ENCODE measurements around the gene NUP188.

DNA sequence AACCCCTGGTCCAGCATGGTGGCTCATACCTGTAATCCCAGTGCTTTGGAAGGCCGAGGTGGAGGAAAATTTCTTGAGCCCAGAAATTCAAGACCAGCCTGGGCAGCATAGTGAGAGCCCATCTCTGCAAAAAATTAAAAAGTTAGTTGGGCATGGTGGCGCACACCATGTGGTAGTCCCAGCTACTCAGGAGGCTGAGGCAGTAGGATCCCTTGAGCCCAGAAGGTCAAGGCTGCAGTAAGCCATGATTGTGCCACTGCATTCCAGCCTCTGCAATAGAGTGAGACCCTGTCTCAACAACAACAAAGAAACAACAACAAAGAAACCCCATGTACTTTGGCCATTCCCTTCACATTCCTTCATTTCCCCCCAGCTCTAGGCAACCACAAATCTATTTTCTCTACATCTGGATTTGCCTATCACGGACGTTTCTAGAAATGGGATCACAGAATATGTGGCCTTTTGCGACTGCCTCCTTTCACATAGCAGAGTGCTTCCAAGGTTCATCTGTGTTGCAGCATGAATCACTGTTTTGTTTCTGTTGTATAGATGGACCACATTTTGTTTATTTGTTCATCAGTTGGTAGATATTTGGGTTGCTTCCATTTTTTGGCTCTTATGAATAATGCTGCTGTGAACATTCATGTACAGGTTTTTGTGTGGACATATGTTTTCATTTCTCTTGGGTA, 106.8 kb downstream of the NUP188 start:
- no peak for TF ChIP-seq POLR2AphosphoS5 (IDR thresholded peaks at IDR 0.05; ENCODE audit: insufficient read depth, low read depth, low read length)
- TF ChIP-seq, protein P1, sequence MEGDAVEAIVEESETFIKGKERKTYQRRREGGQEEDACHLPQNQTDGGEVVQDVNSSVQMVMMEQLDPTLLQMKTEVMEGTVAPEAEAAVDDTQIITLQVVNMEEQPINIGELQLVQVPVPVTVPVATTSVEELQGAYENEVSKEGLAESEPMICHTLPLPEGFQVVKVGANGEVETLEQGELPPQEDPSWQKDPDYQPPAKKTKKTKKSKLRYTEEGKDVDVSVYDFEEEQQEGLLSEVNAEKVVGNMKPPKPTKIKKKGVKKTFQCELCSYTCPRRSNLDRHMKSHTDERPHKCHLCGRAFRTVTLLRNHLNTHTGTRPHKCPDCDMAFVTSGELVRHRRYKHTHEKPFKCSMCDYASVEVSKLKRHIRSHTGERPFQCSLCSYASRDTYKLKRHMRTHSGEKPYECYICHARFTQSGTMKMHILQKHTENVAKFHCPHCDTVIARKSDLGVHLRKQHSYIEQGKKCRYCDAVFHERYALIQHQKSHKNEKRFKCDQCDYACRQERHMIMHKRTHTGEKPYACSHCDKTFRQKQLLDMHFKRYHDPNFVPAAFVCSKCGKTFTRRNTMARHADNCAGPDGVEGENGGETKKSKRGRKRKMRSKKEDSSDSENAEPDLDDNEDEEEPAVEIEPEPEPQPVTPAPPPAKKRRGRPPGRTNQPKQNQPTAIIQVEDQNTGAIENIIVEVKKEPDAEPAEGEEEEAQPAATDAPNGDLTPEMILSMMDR (IDR thresholded peaks at IDR 0.05; ENCODE audit: extremely low read depth in 1 of 2, insufficient read depth in 1 of 2, low read depth in 1 of 2, low read length in 2 of 2), result no peak
- TF ChIP-seq MYC (IDR thresholded peaks at IDR 0.05; ENCODE audit: low read depth, low read length), result no peak
- TF ChIP-seq EZH2 (IDR thresholded peaks at IDR 0.05; ENCODE audit: borderline replicate concordance, low read depth, low read length, severe bottlenecking), result no peak
- TF ChIP-seq POLR2A (IDR thresholded peaks at IDR 0.05; ENCODE audit: low read depth, low read length), result no peak
- no peak for TF ChIP-seq JUN (IDR thresholded peaks at IDR 0.05; ENCODE audit: borderline replicate concordance, insufficient read depth, insufficient read length, low read depth)
- TF ChIP-seq, protein P2, sequence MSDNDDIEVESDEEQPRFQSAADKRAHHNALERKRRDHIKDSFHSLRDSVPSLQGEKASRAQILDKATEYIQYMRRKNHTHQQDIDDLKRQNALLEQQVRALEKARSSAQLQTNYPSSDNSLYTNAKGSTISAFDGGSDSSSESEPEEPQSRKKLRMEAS (IDR thresholded peaks at IDR 0.05; ENCODE audit: insufficient read depth, insufficient read length), result no peak
- no peak for TF ChIP-seq GATA2 (IDR thresholded peaks at IDR 0.05; ENCODE audit: insufficient read depth, insufficient read length, low read depth, low read length)
- no peak for TF ChIP-seq FOS (IDR thresholded peaks at IDR 0.05; ENCODE audit: borderline replicate concordance, insufficient read depth, low read length)

Measured in endothelial cell of umbilical vein (primary cell).